ENCODE data around the gene SPHKAP. TPM values are rescaled to one million over a fixed set of nuclear protein-coding genes. Genes with fewer than 3 reads are reported as not detected.

The SPHKAP gene
- total RNA-seq, 2 donors from 2014 or later = not detected

DNA sequence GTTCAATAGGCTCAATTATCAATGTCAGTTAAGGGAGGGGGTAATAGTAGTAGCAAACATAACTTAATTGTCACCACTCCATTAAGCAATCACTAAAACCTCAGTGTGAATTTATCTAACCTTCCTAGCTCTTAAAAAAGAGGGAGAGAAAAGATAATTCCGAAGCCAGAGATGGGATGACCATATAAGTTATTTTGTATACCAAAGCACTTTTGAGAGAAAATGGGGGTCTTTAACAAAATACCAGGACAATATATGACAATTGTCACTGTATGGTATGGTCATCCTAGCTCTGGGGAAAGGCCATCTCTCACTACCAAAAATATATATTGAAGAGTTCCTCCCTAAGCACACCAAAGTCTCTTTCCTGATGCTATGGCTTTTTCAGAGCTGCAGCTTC lies 55.1 kb downstream of the SPHKAP start:
- DNase-seq (no peak), ATAC-seq (no peak)
- Histone ChIP-seq H3K27me3 (no peaks in the 10 kb centered on the region), H3K9me3 (no peaks in the 10 kb centered on the region), H3K27ac (no peak overlapping the region), H3K36me3 (replicated peaks in 1 of 2; ENCODE audit: insufficient read depth in 1 of 2, low read depth in 2 of 2) (no peaks in the 10 kb centered on the region), H3K4me1 (no peaks in the 10 kb centered on the region), H3K4me3 (no peak overlapping the region)
- TF ChIP-seq, protein P1, sequence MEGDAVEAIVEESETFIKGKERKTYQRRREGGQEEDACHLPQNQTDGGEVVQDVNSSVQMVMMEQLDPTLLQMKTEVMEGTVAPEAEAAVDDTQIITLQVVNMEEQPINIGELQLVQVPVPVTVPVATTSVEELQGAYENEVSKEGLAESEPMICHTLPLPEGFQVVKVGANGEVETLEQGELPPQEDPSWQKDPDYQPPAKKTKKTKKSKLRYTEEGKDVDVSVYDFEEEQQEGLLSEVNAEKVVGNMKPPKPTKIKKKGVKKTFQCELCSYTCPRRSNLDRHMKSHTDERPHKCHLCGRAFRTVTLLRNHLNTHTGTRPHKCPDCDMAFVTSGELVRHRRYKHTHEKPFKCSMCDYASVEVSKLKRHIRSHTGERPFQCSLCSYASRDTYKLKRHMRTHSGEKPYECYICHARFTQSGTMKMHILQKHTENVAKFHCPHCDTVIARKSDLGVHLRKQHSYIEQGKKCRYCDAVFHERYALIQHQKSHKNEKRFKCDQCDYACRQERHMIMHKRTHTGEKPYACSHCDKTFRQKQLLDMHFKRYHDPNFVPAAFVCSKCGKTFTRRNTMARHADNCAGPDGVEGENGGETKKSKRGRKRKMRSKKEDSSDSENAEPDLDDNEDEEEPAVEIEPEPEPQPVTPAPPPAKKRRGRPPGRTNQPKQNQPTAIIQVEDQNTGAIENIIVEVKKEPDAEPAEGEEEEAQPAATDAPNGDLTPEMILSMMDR (IDR thresholded peaks at IDR 0.05) = no peak
- TF ChIP-seq POLR2A (IDR thresholded peaks at IDR 0.05) = no peak
- 28 to 63% methylated on average over 1 of the region's 1 CpG for WGBS, 2 donors
- intact Hi-C loops (cut with DNase I) = no loop called here

DNA sequence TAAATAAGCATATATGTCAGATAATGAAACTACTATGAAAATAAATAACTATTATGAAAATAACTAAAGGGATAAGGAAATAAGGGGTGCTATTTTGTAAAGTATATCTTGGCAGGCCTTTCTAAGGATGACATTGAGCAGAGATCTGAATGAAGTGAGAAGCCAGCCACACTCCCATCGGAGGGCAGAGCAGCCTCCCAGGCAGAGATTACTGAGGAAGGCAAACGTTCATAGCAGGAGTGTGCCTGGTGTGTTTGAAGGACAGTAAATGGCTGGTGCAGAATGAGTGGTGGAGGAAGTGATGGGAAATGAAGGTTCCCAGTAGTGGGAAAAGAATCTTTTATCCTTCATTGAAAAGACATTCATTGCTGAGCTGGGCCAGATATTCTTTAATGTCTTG lies 62.5 kb downstream of the SPHKAP start:
- TF ChIP-seq, protein P1 (IDR thresholded peaks at IDR 0.05) = no peak
- no peak for TF ChIP-seq POLR2A (IDR thresholded peaks at IDR 0.05)
- Histone ChIP-seq H3K4me1 (no peaks in the 10 kb centered on the region), H3K9me3 (no peaks in the 10 kb centered on the region), H3K36me3 (replicated peaks in 1 of 2; ENCODE audit: insufficient read depth in 1 of 2, low read depth in 2 of 2) (no peaks in the 10 kb centered on the region), H3K4me3 (no peak overlapping the region), H3K27ac (no peak overlapping the region), H3K27me3 (no peaks in the 10 kb centered on the region)
- intact Hi-C loops (cut with DNase I) = no loop called here
- no peak for DNase-seq
- no peak for ATAC-seq
- WGBS, 2 donors = 14 to 26% methylated on average over 2 of the region's 2 CpGs

DNA sequence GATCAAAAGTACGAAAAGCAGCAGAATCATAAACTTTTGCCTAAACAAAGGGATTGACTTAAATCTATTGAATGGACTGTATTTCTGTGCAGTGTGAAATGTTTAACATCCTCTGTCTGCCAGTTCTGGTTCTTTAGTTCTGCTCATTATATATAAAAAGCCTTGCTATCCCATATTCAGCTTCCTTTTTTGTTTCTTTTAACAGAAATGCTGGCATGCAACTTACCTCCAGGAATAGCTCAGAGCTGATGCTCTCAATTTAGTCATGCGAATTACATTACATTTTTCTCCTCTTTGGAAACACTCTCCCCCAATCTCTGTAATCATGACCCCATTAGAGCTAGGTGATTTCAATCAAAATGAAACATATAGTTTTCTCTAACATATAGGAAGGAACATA lies 73.6 kb downstream of the SPHKAP start:
- intact Hi-C loops (cut with DNase I) = no loop called here
- no peaks in the 10 kb centered on the region for H3K36me3 ChIP-seq (replicated peaks in 1 of 2; ENCODE audit: insufficient read depth in 1 of 2, low read depth in 2 of 2)
- H3K27me3 ChIP-seq = no peaks in the 10 kb centered on the region
- no peak overlapping the region for H3K27ac ChIP-seq
- no peak overlapping the region for H3K4me3 ChIP-seq
- ATAC-seq (no peak), DNase-seq (no peak)
- H3K4me1 ChIP-seq = no peaks in the 10 kb centered on the region
- WGBS, 2 donors = 62 to 67% methylated on average over 2 of the region's 2 CpGs
- H3K9me3 ChIP-seq = no peaks in the 10 kb centered on the region
- TF ChIP-seq POLR2A (IDR thresholded peaks at IDR 0.05) = no peak
- TF ChIP-seq, protein P1 (IDR thresholded peaks at IDR 0.05) = no peak

DNA sequence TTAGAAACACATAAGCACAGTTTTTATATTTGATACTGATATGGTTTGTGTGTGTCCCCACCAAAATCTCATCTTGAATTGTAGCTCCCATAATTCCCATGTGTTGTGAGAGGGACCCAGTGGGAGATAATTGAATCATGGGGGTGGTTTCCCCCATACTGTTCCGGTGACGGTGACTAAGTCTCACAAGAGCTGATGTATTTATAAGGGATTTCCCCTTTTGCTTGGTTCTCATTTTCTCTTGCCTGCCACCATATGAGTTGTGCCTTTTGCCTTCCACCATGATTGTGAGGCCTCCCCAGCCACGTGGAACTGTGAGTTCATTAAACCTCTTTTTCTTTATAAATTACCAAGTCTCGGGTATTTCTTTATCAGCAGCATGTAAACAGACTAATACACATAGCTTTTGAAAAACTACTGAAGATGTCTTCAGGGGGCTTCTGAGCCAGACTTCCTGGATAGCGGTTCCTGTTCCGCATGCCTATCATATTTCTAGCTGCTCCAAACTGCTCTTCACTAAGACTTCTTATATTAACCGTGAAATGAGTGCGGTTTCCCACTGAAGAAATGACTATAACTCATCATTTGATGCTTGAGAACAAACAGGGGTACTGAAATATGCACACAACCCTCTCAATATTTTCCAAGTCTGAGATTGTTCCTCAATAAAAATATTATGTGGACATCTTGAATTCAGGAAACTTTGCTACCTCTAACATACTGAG lies 75.8 kb downstream of the SPHKAP start:
- H3K4me3 ChIP-seq = no peak overlapping the region
- H3K36me3 ChIP-seq (replicated peaks in 1 of 2; ENCODE audit: insufficient read depth in 1 of 2, low read depth in 2 of 2) = no peaks in the 10 kb centered on the region
- TF ChIP-seq, protein P1 (IDR thresholded peaks at IDR 0.05) = no peak
- TF ChIP-seq POLR2A (IDR thresholded peaks at IDR 0.05) = no peak
- H3K27ac ChIP-seq = no peak overlapping the region
- DNase-seq = no peak
- no peak for ATAC-seq
- H3K9me3 ChIP-seq = no peaks in the 10 kb centered on the region
- intact Hi-C loops (cut with DNase I) = no loop called here
- H3K27me3 ChIP-seq = no peaks in the 10 kb centered on the region
- 78 to 80% methylated on average over 8 of the region's 8 CpGs for WGBS, 2 donors
- no peaks in the 10 kb centered on the region for H3K4me1 ChIP-seq

DNA sequence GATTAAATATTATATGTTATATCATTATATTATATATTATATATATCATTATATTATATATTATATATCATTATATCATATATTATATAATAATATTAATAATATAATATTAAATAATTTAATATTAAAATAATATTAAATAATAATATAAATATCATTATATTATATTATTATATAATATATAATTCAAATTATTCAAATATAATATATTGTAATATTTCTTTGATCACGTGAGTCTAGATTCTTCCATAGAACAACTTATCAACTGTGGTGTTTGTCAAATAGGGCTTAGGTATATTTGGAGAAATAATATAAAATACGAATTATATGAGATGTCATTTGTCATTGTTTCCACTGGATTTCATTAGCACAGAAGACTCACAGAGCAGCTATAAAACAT lies 77.3 kb downstream of the SPHKAP start:
- ATAC-seq (no peak), DNase-seq (no peak)
- 76 to 81% methylated on average over 2 of the region's 2 CpGs for WGBS, 2 donors
- H3K36me3 ChIP-seq (replicated peaks in 1 of 2; ENCODE audit: insufficient read depth in 1 of 2, low read depth in 2 of 2) = no peaks in the 10 kb centered on the region
- no peaks in the 10 kb centered on the region for H3K4me1 ChIP-seq
- intact Hi-C loops (cut with DNase I) = no loop called here
- no peaks in the 10 kb centered on the region for H3K9me3 ChIP-seq
- H3K27ac ChIP-seq = no peak overlapping the region
- no peak overlapping the region for H3K4me3 ChIP-seq
- TF ChIP-seq, protein P1 (IDR thresholded peaks at IDR 0.05) = no peak
- TF ChIP-seq POLR2A (IDR thresholded peaks at IDR 0.05) = no peak
- no peaks in the 10 kb centered on the region for H3K27me3 ChIP-seq
